Measurements from ENCODE around the gene CCDC127.

- TF ChIP-seq EZH2 (IDR thresholded peaks at IDR 0.05) (no peak), EZH2phosphoT487 (IDR thresholded peaks at IDR 0.05) (no peak)
- TF ChIP-seq, protein P1, sequence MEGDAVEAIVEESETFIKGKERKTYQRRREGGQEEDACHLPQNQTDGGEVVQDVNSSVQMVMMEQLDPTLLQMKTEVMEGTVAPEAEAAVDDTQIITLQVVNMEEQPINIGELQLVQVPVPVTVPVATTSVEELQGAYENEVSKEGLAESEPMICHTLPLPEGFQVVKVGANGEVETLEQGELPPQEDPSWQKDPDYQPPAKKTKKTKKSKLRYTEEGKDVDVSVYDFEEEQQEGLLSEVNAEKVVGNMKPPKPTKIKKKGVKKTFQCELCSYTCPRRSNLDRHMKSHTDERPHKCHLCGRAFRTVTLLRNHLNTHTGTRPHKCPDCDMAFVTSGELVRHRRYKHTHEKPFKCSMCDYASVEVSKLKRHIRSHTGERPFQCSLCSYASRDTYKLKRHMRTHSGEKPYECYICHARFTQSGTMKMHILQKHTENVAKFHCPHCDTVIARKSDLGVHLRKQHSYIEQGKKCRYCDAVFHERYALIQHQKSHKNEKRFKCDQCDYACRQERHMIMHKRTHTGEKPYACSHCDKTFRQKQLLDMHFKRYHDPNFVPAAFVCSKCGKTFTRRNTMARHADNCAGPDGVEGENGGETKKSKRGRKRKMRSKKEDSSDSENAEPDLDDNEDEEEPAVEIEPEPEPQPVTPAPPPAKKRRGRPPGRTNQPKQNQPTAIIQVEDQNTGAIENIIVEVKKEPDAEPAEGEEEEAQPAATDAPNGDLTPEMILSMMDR (IDR thresholded peaks at IDR 0.05): no peak
Observed at GRCh38 chr5:196350-196749, 21.6 kb downstream of the CCDC127 start.
